ENCODE data around the gene MGAM2. TPM values are rescaled to one million over a fixed set of nuclear protein-coding genes. Genes with fewer than 3 reads are reported as not detected.
A peak's percentile ranks its signal among the peaks of the same experiment; 100 is the strongest.

MGAM2 gene
- total and polyA plus RNA-seq, 10 of the 15 experiments (the other 5 are each of a cell fraction or from before 2014, with no cell fraction given): 0.01 to 0.16 (median 0.03) TPM; not detected in 6

DNA sequence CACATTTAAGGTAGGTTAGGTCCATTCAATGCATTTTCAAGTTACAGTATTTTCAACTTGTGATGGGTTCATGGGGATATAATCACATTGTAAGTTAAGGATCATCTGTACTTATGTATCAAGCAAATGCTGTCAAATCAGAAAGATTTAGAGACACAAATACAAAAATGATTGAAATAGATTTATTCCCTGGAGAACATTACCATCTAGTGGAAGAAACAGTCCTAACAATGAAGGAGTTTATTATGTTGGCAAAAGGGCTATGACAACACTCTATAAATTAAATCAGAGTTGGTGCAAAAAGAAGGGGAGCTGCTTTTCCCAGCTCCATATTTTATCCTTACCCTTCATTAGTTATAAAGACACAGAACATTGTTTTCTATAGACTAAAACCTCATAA lies 77.3 kb downstream of the MGAM2 start (continued):
- TF ChIP-seq, protein P1, sequence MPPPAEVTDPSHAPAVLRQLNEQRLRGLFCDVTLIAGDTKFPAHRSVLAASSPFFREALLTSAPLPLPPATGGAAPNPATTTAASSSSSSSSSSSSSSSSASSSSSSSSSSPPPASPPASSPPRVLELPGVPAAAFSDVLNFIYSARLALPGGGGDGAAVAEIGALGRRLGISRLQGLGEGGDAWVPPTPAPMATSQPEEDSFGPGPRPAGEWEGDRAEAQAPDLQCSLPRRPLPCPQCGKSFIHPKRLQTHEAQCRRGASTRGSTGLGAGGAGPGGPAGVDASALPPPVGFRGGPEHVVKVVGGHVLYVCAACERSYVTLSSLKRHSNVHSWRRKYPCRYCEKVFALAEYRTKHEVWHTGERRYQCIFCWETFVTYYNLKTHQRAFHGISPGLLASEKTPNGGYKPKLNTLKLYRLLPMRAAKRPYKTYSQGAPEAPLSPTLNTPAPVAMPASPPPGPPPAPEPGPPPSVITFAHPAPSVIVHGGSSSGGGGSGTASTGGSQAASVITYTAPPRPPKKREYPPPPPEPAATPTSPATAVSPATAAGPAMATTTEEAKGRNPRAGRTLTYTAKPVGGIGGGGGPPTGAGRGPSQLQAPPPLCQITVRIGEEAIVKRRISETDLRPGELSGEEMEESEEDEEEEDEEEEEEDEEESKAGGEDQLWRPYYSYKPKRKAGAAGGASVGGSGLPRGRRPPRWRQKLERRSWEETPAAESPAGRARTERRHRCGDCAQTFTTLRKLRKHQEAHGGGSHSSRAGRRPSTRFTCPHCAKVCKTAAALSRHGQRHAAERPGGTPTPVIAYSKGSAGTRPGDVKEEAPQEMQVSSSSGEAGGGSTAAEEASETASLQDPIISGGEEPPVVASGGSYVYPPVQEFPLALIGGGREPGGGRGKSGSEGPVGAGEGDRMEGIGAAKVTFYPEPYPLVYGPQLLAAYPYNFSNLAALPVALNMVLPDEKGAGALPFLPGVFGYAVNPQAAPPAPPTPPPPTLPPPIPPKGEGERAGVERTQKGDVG (CRISPR knock-in tag; IDR thresholded peaks at IDR 0.05): no peak
- TF ChIP-seq, protein P2, sequence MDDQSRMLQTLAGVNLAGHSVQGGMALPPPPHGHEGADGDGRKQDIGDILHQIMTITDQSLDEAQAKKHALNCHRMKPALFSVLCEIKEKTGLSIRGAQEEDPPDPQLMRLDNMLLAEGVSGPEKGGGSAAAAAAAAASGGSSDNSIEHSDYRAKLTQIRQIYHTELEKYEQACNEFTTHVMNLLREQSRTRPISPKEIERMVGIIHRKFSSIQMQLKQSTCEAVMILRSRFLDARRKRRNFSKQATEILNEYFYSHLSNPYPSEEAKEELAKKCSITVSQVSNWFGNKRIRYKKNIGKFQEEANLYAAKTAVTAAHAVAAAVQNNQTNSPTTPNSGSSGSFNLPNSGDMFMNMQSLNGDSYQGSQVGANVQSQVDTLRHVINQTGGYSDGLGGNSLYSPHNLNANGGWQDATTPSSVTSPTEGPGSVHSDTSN (IDR thresholded peaks at IDR 0.05; ENCODE audit: insufficient replicate concordance, low read depth, low read length): no peak
- no peak for TF ChIP-seq EGR1 (IDR thresholded peaks at IDR 0.05; ENCODE audit: borderline replicate concordance in 1 of 2, low read depth in 2 of 2, low read length in 2 of 2)
- TF ChIP-seq POLR2AphosphoS2 (IDR thresholded peaks at IDR 0.05; ENCODE audit: low read depth, low read length): no peak
- no peak for TF ChIP-seq DPF2 (IDR thresholded peaks at IDR 0.05)
- no peak for TF ChIP-seq SREBF2 (IDR thresholded peaks at IDR 0.05; ENCODE audit: low read length)
- TF ChIP-seq, protein P3, sequence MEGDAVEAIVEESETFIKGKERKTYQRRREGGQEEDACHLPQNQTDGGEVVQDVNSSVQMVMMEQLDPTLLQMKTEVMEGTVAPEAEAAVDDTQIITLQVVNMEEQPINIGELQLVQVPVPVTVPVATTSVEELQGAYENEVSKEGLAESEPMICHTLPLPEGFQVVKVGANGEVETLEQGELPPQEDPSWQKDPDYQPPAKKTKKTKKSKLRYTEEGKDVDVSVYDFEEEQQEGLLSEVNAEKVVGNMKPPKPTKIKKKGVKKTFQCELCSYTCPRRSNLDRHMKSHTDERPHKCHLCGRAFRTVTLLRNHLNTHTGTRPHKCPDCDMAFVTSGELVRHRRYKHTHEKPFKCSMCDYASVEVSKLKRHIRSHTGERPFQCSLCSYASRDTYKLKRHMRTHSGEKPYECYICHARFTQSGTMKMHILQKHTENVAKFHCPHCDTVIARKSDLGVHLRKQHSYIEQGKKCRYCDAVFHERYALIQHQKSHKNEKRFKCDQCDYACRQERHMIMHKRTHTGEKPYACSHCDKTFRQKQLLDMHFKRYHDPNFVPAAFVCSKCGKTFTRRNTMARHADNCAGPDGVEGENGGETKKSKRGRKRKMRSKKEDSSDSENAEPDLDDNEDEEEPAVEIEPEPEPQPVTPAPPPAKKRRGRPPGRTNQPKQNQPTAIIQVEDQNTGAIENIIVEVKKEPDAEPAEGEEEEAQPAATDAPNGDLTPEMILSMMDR (IDR thresholded peaks at IDR 0.05 in 2 of 3, conservative IDR thresholded peaks at IDR 0.05 in 1 of 3; ENCODE audit: control insufficient read depth in 2 of 3, extremely low read depth in 1 of 3, insufficient read depth in 1 of 3, low read depth in 3 of 3, low read length in 3 of 3): peak in 1 of 3 experiments; percentile 25; a peak in 1 of 6 replicates
- no peak for TF ChIP-seq TARDBP (IDR thresholded peaks at IDR 0.05; ENCODE audit: borderline replicate concordance)
- TF ChIP-seq MYC (IDR thresholded peaks at IDR 0.05; ENCODE audit: insufficient read depth, insufficient read length, insufficient replicate concordance, low read length, severe bottlenecking): no peak
- TF ChIP-seq, protein P4, sequence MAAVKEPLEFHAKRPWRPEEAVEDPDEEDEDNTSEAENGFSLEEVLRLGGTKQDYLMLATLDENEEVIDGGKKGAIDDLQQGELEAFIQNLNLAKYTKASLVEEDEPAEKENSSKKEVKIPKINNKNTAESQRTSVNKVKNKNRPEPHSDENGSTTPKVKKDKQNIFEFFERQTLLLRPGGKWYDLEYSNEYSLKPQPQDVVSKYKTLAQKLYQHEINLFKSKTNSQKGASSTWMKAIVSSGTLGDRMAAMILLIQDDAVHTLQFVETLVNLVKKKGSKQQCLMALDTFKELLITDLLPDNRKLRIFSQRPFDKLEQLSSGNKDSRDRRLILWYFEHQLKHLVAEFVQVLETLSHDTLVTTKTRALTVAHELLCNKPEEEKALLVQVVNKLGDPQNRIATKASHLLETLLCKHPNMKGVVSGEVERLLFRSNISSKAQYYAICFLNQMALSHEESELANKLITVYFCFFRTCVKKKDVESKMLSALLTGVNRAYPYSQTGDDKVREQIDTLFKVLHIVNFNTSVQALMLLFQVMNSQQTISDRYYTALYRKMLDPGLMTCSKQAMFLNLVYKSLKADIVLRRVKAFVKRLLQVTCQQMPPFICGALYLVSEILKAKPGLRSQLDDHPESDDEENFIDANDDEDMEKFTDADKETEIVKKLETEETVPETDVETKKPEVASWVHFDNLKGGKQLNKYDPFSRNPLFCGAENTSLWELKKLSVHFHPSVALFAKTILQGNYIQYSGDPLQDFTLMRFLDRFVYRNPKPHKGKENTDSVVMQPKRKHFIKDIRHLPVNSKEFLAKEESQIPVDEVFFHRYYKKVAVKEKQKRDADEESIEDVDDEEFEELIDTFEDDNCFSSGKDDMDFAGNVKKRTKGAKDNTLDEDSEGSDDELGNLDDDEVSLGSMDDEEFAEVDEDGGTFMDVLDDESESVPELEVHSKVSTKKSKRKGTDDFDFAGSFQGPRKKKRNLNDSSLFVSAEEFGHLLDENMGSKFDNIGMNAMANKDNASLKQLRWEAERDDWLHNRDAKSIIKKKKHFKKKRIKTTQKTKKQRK (IDR thresholded peaks at IDR 0.05; ENCODE audit: low read depth, low read length): no peak
- TF ChIP-seq, protein P5, sequence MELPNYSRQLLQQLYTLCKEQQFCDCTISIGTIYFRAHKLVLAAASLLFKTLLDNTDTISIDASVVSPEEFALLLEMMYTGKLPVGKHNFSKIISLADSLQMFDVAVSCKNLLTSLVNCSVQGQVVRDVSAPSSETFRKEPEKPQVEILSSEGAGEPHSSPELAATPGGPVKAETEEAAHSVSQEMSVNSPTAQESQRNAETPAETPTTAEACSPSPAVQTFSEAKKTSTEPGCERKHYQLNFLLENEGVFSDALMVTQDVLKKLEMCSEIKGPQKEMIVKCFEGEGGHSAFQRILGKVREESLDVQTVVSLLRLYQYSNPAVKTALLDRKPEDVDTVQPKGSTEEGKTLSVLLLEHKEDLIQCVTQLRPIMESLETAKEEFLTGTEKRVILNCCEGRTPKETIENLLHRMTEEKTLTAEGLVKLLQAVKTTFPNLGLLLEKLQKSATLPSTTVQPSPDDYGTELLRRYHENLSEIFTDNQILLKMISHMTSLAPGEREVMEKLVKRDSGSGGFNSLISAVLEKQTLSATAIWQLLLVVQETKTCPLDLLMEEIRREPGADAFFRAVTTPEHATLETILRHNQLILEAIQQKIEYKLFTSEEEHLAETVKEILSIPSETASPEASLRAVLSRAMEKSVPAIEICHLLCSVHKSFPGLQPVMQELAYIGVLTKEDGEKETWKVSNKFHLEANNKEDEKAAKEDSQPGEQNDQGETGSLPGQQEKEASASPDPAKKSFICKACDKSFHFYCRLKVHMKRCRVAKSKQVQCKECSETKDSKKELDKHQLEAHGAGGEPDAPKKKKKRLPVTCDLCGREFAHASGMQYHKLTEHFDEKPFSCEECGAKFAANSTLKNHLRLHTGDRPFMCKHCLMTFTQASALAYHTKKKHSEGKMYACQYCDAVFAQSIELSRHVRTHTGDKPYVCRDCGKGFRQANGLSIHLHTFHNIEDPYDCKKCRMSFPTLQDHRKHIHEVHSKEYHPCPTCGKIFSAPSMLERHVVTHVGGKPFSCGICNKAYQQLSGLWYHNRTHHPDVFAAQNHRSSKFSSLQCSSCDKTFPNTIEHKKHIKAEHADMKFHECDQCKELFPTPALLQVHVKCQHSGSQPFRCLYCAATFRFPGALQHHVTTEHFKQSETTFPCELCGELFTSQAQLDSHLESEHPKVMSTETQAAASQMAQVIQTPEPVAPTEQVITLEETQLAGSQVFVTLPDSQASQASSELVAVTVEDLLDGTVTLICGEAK (IDR thresholded peaks at IDR 0.05; ENCODE audit: borderline replicate concordance): no peak
- TF ChIP-seq, protein P6, sequence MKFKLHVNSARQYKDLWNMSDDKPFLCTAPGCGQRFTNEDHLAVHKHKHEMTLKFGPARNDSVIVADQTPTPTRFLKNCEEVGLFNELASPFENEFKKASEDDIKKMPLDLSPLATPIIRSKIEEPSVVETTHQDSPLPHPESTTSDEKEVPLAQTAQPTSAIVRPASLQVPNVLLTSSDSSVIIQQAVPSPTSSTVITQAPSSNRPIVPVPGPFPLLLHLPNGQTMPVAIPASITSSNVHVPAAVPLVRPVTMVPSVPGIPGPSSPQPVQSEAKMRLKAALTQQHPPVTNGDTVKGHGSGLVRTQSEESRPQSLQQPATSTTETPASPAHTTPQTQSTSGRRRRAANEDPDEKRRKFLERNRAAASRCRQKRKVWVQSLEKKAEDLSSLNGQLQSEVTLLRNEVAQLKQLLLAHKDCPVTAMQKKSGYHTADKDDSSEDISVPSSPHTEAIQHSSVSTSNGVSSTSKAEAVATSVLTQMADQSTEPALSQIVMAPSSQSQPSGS (IDR thresholded peaks at IDR 0.05; ENCODE audit: low read length): no peak
- no peak for TF ChIP-seq CEBPB (IDR thresholded peaks at IDR 0.05; ENCODE audit: borderline replicate concordance in 1 of 2, low read depth in 2 of 2, low read length in 2 of 2)
